ENCODE data around the gene TYMS.
A peak's percentile ranks its signal among the peaks of the same experiment; 100 is the strongest.

The TYMS gene

DNA sequence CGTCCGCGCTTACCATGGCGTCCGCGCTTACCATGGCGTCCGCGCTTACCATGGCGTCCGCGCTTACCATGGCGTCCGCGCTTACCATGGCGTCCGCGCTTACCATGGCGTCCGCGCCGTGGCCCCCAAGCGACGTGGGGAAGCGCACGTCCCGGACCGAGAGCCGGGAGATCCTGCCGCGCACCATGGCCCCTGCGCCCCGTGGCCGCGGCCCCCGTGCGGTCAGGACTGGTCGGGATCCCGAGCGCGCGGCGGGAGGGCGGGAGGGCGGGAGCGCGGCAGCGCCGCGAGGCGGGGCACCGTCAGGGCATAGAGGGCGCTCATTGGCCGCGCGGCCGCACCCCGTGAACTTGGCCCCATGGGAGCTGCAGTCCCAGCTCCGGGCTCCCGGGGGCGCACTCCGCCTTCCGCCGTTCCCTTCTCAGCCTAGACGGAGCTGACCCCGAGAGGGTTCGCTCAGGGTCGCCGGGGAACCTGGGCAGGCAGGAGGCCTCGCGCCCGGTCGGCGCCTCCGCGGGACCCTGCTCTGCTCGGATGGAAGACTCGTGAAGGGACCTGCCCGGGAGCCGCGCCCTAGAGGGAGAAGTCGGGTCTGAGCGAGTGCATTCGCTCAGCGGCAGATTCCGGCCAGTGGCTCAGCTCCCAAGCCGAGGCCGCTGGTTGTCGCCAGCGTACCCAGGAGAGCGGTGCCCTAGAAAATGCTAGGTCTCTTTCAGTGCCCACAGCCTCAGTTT is 55.1 kb downstream of the TYMS start, which contains the start of gene ENOSF1:
ENOSF1 (minus strand) TSS at position 230 of the 734 bp plus-strand sequence; CDS start at position 187, 43 bp downstream.
- DNase-seq (ENCODE audit: low read depth), result no peak

DNA sequence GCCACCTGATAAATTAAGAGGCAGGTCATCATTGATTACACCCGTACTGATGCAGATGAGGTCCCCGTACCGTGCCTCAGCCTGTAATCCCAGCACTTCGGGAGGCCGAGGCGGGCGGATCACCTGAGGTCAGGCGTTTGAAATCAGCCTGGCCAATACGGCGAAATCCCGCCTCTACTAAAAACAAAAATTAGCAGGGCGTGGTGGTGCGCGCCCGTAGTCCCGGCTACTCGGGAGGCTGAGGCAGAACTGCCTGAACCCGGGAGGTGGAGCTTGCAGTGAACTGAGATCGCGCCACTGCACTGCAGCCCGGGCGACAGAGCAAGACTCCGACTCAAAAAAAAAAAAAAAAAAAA is 55.7 kb downstream of the TYMS start:
- DNase-seq (ENCODE audit: low read depth), result no peak

DNA sequence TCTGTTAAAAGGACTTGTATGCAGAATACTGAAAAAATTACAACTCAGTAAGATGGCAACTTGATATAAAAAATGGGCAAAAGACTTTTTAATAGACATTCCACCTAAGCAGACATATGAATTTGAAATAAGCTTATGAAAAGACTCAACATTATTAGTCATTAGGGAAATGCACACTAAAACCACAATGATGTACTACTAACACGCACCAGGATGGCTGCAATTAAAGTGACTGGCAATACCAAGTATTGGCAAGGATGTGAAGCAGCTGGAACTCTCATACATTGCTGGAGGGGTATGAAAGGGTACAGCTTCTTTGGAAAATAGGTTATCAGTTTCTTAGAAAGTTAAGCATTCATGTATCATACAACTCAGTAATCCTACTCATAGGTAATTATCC is 58.2 kb downstream of the TYMS start:
- peak; percentile 48 for DNase-seq (ENCODE audit: low read depth)

DNA sequence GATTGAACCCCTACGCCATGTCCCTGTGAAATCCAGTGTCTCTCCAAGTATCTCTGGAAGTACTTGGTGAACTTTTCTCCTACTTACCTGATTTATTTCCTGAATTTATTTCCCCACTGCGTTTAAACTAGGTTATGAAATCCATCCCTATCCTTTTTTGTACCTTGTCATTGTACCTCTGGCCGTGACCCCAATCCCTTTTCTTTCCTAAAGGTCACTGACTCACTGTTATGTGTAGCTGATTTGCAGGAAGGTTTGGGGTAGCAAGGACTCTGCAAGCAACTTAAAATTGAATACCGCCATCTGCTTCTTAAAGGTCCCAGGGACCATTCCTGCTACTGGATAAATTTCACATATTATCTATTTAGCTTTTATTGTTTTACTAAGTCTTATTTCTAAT is 59.5 kb downstream of the TYMS start:
- DNase-seq (ENCODE audit: low read depth), result no peak

All from HS-5 (cell line).